ENCODE measurements around the gene UHRF2. TPM values are rescaled to one million over a fixed set of nuclear protein-coding genes. Genes with fewer than 3 reads are reported as not detected.

The UHRF2 gene
- total RNA-seq, 1 experiment from 2014 or later, result 39.0 TPM

DNA sequence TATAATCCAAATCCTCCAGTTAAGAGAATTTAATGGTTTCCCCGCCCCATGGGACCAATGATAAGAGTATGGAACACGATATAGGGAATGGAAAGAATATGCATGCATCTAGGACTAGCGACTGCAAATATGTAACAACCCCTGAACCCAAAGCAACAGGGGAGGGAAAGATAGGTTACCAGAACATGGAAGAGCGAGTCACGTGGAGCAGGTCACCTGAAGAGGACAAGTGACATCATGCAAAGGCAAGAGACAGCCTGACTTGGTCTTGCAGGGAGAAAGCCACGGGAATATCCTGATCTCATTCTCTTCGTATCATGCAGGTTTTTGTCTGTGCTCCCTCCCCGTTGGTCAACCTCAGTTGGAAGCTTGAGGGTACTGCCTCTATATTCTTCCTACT is 4.7 kb upstream of the UHRF2 start:
- ChIA-PET CTCF (no interaction called here), POLR2A (no interaction called here)
- ATAC-seq, result no peak
- TF ChIP-seq GABPB1 (CRISPR knock-in tag; IDR thresholded peaks at IDR 0.05) (no peak), ZNF512 (CRISPR knock-in tag; IDR thresholded peaks at IDR 0.05; ENCODE audit: borderline replicate concordance) (no peak), EMX1 (CRISPR knock-in tag; IDR thresholded peaks at IDR 0.05) (no peak), ZMAT4 (CRISPR knock-in tag; IDR thresholded peaks at IDR 0.05) (no peak), ZNF121 (CRISPR knock-in tag; IDR thresholded peaks at IDR 0.05) (no peak), ZNF671 (CRISPR knock-in tag; IDR thresholded peaks at IDR 0.05) (no peak), NR3C1 (CRISPR knock-in tag; conservative IDR thresholded peaks at IDR 0.05; ENCODE audit: low read depth) (no peak), FOXK1 (CRISPR knock-in tag; IDR thresholded peaks at IDR 0.05) (no peak), RORB (CRISPR knock-in tag; IDR thresholded peaks at IDR 0.05) (no peak), GRHL2 (CRISPR knock-in tag; IDR thresholded peaks at IDR 0.05; ENCODE audit: insufficient replicate concordance, severe bottlenecking) (no peak), MYBL2 (CRISPR knock-in tag; IDR thresholded peaks at IDR 0.05) (no peak), ZNF416 (CRISPR knock-in tag; IDR thresholded peaks at IDR 0.05) (no peak), IRF2 (CRISPR knock-in tag; IDR thresholded peaks at IDR 0.05; ENCODE audit: borderline replicate concordance, low read depth) (no peak), HMGA2 (CRISPR knock-in tag; IDR thresholded peaks at IDR 0.05) (no peak), CBFB (CRISPR knock-in tag; IDR thresholded peaks at IDR 0.05; ENCODE audit: low read depth) (no peak)
- TF ChIP-seq, protein P1, sequence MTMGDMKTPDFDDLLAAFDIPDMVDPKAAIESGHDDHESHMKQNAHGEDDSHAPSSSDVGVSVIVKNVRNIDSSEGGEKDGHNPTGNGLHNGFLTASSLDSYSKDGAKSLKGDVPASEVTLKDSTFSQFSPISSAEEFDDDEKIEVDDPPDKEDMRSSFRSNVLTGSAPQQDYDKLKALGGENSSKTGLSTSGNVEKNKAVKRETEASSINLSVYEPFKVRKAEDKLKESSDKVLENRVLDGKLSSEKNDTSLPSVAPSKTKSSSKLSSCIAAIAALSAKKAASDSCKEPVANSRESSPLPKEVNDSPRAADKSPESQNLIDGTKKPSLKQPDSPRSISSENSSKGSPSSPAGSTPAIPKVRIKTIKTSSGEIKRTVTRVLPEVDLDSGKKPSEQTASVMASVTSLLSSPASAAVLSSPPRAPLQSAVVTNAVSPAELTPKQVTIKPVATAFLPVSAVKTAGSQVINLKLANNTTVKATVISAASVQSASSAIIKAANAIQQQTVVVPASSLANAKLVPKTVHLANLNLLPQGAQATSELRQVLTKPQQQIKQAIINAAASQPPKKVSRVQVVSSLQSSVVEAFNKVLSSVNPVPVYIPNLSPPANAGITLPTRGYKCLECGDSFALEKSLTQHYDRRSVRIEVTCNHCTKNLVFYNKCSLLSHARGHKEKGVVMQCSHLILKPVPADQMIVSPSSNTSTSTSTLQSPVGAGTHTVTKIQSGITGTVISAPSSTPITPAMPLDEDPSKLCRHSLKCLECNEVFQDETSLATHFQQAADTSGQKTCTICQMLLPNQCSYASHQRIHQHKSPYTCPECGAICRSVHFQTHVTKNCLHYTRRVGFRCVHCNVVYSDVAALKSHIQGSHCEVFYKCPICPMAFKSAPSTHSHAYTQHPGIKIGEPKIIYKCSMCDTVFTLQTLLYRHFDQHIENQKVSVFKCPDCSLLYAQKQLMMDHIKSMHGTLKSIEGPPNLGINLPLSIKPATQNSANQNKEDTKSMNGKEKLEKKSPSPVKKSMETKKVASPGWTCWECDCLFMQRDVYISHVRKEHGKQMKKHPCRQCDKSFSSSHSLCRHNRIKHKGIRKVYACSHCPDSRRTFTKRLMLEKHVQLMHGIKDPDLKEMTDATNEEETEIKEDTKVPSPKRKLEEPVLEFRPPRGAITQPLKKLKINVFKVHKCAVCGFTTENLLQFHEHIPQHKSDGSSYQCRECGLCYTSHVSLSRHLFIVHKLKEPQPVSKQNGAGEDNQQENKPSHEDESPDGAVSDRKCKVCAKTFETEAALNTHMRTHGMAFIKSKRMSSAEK (CRISPR knock-in tag; IDR thresholded peaks at IDR 0.05; ENCODE audit: borderline replicate concordance), result no peak
- TF ChIP-seq, protein P2, sequence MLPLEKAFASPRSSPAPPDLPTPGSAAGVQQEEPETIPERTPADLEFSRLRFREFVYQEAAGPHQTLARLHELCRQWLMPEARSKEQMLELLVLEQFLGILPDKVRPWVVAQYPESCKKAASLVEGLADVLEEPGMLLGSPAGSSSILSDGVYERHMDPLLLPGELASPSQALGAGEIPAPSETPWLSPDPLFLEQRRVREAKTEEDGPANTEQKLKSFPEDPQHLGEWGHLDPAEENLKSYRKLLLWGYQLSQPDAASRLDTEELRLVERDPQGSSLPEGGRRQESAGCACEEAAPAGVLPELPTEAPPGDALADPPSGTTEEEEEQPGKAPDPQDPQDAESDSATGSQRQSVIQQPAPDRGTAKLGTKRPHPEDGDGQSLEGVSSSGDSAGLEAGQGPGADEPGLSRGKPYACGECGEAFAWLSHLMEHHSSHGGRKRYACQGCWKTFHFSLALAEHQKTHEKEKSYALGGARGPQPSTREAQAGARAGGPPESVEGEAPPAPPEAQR (CRISPR knock-in tag; IDR thresholded peaks at IDR 0.05), result no peak
- TF ChIP-seq, protein P3, sequence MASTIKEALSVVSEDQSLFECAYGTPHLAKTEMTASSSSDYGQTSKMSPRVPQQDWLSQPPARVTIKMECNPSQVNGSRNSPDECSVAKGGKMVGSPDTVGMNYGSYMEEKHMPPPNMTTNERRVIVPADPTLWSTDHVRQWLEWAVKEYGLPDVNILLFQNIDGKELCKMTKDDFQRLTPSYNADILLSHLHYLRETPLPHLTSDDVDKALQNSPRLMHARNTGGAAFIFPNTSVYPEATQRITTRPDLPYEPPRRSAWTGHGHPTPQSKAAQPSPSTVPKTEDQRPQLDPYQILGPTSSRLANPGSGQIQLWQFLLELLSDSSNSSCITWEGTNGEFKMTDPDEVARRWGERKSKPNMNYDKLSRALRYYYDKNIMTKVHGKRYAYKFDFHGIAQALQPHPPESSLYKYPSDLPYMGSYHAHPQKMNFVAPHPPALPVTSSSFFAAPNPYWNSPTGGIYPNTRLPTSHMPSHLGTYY (CRISPR knock-in tag; IDR thresholded peaks at IDR 0.05), result no peak
- H3K27ac Mint-ChIP-seq, result no peak overlapping the region
- H3K4me3 Mint-ChIP-seq, result no peak overlapping the region
- peaks cover 14% of the 10 kb centered on the region for H3K27me3 Mint-ChIP-seq (ENCODE audit: low read depth)
- peaks cover 3% of the 10 kb centered on the region for H3K4me1 Mint-ChIP-seq
- no peaks in the 10 kb centered on the region for H3K36me3 Mint-ChIP-seq
- no peaks in the 10 kb centered on the region for H3K9me3 Mint-ChIP-seq
- no peak for DNase-seq (ENCODE audit: low spot score)

- peaks cover 23% of the 10 kb centered on the region for H3K27me3 Mint-ChIP-seq (ENCODE audit: low read depth)
- H3K4me3 Mint-ChIP-seq, result no peak overlapping the region
- H3K27ac Mint-ChIP-seq, result no peak overlapping the region
- no peak for ATAC-seq
- H3K9me3 Mint-ChIP-seq, result no peaks in the 10 kb centered on the region
- no peak for TF ChIP-seq JUN (CRISPR knock-in tag; IDR thresholded peaks at IDR 0.05)
- no peak for TF ChIP-seq GRHL2 (CRISPR knock-in tag; IDR thresholded peaks at IDR 0.05; ENCODE audit: insufficient replicate concordance, severe bottlenecking)
- TF ChIP-seq E2F5 (CRISPR knock-in tag; IDR thresholded peaks at IDR 0.05), result no peak
- no peak for TF ChIP-seq NFATC4 (CRISPR knock-in tag; IDR thresholded peaks at IDR 0.05)
- TF ChIP-seq PRRX2 (CRISPR knock-in tag; IDR thresholded peaks at IDR 0.05), result no peak
- TF ChIP-seq STAT6 (CRISPR knock-in tag; conservative IDR thresholded peaks at IDR 0.05; ENCODE audit: low read depth), result no peak
- CTCF ChIA-PET, result no interaction called here
- POLR2A ChIA-PET, result no interaction called here
- no peaks in the 10 kb centered on the region for H3K36me3 Mint-ChIP-seq
- H3K4me1 Mint-ChIP-seq, result peaks cover 10% of the 10 kb centered on the region
- no peak for DNase-seq (ENCODE audit: low spot score)
These were observed 3.2 kb upstream of the UHRF2 start for GRCh38 chr9:6409811-6410210.
